Fibroblast of skin of right biceps (primary cell): Measurements from ENCODE around the gene LAMA4.

ENCODE experiments used
- DNase-seq: peaks from one replicate; pipeline ENCODE4 v3.0.0-alpha.2; 2013

The LAMA4 gene, protein sequence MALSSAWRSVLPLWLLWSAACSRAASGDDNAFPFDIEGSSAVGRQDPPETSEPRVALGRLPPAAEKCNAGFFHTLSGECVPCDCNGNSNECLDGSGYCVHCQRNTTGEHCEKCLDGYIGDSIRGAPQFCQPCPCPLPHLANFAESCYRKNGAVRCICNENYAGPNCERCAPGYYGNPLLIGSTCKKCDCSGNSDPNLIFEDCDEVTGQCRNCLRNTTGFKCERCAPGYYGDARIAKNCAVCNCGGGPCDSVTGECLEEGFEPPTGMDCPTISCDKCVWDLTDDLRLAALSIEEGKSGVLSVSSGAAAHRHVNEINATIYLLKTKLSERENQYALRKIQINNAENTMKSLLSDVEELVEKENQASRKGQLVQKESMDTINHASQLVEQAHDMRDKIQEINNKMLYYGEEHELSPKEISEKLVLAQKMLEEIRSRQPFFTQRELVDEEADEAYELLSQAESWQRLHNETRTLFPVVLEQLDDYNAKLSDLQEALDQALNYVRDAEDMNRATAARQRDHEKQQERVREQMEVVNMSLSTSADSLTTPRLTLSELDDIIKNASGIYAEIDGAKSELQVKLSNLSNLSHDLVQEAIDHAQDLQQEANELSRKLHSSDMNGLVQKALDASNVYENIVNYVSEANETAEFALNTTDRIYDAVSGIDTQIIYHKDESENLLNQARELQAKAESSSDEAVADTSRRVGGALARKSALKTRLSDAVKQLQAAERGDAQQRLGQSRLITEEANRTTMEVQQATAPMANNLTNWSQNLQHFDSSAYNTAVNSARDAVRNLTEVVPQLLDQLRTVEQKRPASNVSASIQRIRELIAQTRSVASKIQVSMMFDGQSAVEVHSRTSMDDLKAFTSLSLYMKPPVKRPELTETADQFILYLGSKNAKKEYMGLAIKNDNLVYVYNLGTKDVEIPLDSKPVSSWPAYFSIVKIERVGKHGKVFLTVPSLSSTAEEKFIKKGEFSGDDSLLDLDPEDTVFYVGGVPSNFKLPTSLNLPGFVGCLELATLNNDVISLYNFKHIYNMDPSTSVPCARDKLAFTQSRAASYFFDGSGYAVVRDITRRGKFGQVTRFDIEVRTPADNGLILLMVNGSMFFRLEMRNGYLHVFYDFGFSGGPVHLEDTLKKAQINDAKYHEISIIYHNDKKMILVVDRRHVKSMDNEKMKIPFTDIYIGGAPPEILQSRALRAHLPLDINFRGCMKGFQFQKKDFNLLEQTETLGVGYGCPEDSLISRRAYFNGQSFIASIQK (N-terminal part only)

DNA sequence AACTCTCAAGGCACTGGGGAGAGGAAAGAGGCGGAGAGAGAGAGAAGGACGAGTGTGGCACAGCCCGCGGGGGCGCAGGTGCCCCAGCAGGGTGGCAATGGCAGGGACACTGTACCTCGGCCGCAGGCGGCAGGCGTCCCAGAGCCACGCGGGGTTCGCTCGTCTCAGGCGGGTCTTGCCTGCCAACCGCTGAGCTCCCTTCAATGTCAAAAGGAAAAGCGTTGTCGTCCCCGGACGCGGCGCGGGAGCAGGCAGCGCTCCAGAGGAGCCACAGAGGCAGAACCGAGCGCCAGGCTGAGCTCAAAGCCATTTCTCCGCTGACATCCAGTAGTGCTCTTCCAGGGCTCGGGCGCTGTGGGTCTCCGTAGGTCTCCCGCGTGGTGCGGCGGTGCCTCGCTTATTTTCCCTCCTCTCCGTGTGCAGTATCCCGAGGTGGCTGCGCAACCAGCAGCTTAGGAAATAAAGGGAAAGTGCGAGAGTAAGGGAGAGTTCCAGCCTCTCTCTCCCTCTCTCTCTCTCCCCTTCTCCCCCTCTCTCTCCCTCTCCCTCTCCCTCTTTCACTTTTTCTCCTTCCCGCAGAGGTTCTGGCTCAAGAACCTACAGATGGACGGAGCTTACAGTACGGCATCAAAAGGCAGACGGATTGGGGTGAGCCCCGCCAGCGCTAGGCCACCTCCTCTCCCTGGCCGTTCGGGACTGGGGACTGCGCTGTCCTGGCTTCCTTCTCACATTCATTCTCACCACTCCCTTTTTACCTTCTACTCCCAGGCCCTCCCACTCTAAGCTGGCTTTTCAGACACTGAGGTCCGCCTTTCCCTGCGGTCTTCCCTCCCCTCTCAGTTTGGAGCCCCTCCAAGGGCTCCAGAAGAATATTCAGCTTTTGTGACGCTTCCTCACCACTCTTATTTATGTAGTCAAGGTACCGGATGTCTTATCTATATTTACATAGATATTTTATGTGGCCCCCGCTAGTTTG, at the start of gene LAMA4:
TSS of gene LAMA4 (minus strand) at position 727 of the 976 bp plus-strand sequence. CDS start at position 310, 417 bp downstream.
- DNase-seq: peak; percentile 70

DNA sequence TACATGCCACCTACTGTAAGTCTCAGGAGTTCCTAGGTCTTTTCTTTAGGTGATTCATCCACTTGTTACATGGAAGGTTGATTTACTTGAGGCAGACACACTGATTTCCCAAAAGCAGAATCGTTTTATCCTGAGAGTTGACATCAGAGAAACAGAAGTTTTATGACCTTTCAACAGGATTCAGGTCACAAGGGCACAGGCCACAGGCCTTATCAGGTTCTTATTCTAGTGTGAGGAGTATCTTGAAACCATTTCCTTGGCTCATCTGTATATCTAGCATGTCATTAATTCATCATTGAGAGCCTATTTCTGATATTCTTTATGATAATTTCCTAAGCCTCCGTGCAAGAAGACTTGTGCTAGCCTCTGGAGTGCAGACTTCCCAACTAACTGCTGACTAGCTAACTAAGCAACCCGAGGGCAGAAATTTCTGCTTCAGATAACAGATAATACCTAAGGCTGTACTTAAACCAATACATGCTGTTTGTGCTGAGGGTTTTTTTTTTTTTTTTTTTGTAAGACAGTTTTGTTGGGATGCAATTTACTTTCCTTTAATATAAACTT, 47.9 kb upstream of the LAMA4 start:
- no peak for DNase-seq

DNA sequence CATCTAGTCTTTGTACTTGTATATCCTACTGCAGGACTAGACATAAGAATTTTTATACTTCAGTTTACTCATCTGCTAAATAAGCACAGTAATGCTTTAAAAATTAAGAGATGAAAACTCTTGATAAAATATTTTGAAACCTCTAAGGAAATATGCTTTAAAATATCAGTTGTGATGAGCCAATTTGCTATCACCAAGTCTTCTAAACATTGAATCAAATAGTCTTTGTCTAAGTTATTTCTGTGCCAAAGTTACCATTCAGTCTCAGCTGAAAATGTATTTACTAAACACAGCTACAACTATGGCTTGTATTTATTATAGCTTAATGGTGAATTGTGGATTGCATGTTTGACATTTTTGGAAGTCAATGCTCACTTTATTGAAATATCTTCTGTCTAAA, 46.5 kb upstream of the LAMA4 start:
- peak; percentile 43 for DNase-seq

DNA sequence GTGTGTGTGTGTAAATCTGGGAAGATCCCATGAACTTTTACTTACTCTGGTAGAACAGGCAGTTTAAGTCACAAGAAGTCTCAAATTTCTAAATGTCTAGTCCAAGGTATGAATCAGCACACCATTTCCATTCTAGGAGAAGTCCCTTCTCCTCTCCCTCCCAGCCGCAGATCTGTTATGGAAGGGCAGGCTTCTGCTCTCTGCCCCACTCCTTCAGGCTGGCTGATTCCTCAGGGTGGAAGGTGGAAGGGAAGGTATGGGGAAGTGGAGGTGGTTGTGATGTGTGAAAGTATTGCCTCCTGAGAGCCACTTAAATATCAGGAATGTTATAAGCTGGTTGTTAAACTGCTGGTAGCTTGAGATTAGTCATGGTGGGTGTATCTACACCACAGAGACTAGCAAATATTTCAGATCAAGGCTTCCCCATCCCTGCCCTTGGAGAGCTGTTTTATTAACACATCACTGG, 44.5 kb upstream of the LAMA4 start:
- DNase-seq: peak; percentile 91

DNA sequence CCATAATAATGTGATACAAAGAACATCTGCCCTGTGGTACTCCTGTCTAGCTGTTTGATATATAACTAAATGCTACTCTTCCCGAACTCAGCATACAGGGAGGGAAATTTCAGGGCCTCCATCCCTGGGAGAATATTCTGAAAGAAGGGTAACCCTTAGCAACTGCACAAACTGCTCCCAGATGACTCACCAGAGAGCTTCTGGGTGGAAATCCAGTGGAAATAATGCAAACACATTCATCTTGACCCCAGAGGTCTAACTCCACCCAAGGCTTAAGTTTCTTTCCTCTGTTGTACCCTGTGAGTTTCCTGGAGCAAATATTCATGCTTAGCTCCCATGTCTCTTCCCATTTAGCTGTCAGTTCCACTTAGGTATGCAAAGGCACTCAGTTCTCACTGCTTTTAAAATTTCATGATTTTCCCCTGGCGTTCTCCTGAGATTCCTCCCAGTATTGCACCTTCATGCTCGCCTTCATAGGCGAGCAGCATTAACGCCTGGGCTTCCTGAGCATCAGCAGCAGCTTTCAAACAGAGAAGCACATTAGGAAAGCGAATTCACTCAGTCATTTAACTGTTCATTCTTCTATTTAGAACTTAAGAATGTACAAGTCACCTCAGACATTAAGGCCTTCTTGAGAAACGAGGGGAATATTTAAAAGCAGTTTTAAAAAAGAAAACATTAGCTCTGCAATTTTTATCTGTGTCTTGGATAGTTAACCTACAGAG, 43.8 kb upstream of the LAMA4 start:
- peak; percentile 86 for DNase-seq

DNA sequence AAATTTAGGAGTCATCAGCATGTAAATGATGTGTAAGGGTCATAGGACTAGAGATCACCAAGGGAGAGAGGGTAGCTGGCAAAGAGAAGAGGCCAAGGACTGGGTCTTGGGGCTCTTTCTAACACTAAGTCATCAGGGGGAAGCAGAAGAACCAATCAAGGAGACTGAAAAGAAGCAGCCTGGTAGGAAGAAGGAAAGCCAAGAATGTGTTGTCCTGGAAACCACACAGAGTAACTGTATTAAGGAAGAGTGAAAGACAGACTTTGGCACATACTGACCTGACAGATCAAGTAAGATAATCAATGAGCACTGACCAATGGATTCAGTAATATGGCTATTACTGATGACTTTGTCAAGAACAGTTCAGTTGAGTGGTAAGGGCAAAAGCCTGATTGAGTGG, 42.3 kb upstream of the LAMA4 start:
- DNase-seq: no peak

DNA sequence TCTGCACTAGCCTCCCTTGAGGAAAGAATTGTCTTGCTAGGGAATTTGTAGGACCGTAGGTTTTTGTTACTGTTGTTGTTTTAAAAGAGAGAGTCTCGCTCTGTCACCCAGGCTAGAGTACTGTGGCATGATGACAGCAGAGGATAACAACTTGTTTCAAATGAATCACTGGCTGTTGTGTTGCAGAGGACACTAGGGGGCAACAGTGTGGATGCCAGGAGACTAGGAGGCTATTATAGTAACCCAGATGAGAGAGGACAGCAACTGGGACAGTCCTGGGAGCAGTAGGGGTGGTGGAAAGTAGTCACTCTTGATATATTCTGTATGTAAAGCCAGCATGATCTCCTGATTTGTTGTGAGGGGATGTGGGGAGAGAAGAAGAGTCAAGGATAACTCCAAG, 41.8 kb upstream of the LAMA4 start:
- DNase-seq: peak; percentile 69

DNA sequence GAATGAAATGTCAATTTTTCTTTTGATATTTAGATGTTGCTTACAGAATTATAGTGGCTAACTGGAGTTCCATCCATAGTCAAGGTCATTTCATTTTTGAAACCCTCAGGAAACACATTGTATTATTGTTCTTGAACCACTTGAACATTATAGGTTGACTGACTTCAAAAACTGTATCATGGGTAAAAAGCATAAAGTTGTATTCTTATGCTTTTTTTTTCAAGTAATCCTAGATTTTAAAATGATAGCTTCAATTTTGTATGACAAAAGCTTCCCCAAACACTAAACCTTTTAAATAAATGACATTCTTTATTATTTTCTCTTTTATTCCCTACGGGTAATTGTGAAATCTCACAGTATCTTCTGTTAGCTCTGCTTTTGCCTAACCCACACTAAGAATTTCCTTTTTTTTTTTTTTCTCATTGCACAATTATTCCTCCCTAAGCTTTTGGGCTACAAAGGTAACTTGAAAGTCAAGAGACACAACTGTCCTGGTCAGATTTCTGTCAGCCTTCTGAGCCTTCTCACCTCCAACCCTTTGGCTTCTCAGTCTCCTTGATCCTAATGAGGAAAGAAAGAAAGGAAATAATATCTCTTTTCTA, 36.9 kb upstream of the LAMA4 start:
- no peak for DNase-seq

DNA sequence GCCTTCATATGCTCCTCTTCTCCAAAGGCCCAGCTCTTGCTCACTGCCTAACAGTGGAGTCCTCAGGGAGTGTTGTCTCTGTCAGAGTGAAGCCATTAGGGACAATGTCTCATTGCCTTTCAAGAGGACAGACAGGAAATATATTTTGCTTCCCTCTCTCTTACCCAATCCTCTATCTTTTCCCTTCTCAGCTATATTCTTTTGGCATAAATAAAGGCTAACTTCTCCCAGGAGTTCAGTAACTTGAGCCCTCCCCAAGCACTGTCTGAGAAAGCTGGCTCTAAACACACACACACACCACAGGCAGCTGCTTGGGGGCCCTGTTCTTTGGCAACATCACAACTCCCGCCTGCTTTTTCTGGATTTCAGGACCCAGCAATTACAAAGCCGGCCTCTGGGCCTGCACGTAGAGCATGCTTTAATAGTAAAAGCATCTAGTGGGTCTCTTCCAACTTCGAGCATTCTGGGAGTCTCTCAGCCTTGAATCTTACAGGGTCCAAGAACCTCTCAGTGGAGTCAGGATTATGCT, 34.7 kb upstream of the LAMA4 start:
- DNase-seq: peak; percentile 89

DNA sequence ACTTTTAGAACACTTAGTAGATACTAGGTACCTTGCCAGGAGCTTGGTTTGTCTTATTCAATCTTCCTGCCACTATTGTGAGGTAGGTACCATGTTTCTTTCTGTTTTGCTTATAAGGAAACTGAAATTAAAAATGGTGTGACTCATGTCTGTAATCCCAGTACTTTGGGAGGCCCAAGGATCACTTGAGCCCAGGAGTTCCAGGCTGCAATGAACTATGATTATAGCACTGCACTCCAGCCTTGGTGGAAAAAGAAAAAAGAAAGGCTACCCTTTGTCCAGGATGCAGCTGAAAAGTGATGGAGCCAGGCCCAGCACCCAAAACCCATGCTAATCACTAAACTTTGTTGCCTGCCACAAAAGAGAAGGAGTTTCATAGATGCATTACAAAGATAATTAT, 34.1 kb upstream of the LAMA4 start:
- no peak for DNase-seq

DNA sequence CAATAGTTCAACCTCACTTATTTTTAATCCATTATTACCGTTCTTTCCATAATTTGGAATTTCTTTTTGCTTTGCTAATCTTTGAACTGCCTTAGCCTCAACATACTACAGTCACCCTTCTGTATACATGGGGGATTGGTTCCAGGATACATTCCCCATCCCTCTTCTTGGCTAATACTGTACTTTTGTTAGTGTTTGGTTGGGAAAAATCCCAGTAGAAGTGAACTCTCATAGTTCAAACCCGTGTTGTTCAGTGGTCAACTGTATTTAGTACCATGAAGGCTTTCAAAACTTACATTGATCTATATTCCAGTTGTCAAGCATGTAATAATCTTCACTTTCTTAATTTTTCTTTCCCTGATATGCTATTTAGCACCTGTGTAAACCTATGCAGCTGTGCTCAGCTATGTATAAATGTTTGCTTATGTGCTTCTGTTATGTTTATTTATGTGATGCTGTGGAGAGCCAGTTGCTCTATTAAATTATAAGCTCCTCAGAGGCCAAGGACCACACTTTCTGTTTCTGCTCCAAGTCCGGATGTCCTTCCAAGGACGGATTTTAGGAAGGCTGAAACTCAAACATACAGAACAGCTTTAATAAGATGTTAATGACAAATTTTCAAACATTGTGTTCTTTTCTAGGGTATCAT, 33.3 kb upstream of the LAMA4 start:
- DNase-seq: no peak

DNA sequence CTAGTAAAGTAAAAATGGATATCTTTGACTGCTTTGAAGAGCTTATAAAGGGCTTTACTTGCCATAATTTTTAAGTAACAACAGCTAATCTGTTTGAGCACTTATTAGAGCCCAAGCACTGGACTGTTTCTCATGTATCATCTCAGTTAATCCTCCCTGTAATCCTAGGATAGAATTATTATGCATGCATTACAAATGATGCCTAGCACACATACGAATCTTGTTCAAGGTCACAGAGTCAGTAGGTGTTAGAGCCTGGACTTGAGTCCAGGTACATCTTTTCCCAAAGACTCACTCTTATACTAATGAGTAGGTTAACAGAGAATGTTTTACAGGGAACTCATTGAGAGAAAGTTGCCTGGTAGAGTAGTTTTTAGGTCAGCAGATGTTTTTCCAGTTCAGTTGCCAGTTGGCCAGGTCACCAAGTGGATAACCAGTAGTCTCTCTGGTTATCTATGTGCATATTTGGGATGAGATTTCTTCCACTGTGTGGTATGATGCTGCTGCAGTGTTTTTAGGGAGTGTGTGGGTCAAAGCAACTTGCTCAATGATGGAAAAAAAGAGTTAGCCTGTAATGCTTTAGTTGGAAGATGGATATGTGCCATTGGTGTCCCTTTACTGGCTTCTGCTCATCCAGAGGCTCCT, 32.3 kb upstream of the LAMA4 start:
- no peak for DNase-seq

DNA sequence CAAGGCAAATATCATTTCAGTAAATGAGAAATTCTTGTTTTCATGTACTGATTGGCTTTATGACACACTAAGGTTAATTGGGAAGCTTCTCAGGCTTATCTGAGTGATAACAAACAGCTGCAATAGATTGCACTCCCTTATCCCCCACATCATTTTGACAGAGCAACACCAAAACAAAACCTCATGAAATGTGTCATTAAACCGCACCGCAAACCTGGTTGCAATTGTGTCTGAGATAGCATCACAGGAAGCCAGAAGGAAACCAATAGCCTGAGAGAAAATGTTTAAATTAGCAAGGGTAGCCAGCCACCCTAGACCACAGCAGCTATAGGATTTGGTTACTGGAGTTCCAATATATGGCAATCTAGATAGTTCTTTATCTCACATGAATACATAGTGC, 31.6 kb upstream of the LAMA4 start:
- peak; percentile 37 for DNase-seq

DNA sequence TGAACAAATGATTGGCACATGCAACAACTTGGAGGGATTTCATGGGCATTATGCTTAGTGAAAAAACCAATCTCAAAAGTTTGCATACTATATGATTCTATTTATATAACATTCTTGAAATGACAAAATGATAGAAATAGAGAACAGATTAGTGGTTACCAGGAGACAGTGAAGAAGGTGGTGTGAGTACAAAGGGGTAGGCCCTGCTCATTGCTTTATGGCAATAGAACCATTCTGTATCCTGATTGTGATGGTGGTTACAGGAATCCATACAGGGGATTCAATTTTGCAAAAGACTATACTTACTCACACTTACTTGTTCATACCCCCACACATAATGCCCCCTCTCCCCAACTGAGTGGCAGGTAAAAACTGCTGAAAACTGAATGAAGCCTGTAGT, 30.2 kb upstream of the LAMA4 start:
- DNase-seq: no peak

DNA sequence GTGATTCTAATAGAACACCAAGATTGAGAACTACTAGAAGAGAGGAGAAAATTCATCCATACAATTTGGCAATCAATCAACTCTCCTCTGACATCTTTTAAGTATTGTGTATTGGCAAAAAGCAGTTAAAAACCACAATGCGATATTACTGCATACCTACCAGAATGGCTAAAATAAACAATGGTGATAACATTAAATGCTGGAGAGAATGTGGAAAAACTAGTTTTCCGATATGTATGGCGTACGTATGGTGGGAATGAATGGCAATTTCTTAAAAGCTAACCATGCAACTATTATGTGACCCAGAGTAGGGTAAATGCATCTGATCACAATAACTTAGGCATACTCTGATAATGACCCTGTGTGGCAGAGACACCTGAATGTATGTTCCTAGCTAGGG, 29.3 kb upstream of the LAMA4 start:
- DNase-seq: no peak

DNA sequence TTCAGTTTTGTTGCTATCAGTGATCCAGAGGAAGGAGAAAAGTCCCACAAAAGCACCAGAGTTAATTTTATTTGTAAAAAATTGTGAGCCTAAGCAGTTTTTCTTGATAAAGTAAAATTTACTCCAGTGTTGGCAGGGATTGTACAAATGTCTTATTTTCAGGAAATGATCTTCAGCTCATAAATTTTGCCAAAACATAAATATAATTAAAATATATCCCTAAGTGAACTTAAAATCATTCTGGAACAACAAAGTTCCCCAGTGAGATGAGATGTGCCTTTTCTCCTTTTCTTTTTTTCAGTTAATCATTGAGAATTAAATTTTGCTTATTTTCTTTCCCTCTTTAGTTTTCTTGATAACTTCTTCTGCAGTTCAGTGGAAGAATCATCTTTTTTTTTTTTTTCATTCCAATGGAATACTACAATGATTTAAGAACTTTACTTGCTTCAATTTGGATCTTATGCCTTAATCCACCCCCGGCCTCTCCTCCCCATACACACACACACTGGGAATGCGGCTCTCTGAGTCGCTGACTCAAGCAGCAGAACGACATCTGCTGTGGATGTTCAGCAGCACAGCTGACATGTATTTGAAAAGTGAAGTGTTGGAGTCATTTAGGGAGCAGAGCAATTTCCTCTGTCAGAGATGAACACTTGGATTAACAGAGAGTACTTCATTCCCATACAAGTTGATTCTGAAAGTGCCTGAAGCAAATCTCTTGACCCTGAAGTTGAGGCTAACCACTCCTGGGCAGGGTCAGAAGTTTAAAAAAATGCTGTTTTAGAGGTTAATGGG, 27.7 kb upstream of the LAMA4 start:
- peak; percentile 91 for DNase-seq

DNA sequence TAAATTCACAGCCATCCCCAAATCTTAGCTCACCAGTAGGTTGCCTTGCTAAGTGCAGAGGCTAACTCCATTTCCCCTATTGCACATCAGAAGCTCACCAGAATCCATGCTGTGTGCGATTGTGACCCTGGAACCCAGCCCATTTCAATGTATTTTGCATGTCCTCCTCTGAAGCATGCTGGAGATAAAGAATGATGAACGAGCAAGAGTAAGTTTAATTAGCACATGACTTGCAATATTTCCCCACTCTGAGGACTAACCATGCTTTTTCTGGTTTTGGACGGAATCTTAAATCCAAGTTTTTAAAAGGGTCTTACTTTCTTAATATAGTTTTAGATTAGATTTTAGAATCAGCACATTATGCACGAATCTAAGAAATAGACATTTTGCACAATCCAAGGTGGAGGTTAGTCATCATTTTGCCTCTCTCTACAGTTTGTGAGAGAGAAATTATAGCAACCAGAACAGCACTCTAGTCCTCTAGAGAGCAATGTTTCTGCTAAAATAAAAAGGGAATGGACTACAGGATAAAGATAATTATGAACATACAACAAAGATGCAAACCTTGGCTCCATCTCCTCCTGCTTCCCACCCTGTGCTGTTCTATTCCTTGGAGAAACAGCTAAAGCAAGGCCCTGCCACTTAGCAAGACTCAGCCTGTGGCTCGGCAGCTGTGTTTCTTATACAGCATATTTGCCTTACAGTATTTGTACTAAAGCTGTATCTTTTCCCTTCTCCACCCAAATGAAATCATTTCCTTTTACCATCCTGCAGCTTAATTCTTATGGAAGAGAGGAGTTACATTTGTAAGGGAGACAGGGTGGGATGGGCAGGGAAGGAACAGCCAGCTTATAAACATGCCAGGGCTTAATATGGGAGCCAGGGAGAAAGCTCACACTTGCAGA, 24.9 kb upstream of the LAMA4 start:
- no peak for DNase-seq
